Peyer's patch (tissue), 4 donors: Measurements from ENCODE around the gene CETN2.

Experiments used
- CTCF ChIP-seq, 6 experiments: fragments of 450-650 bp in 4 of 6; fragments of 200-600 bp in 2 of 6; sonication (generic) in 1 of 6; IDR thresholded peaks; one replicate each; pipeline ENCODE4 v1.5.1; 2017 to 2019; ENCODE audit warnings: antibody characterized with exemption in 6 of 6, mild to moderate bottlenecking in 3 of 6, moderate library complexity in 1 of 6
- POLR2A ChIP-seq, 2 donors: fragments of 450-650 bp; IDR thresholded peaks; one replicate each; pipeline ENCODE4 v1.5.1; 2017; ENCODE audit warnings: antibody characterized with exemption in 2 of 2, mild to moderate bottlenecking in 2 of 2, moderate library complexity in 2 of 2

- TF ChIP-seq CTCF (IDR thresholded peaks at IDR 0.05) (no peak), POLR2A (IDR thresholded peaks at IDR 0.05) (no peak)
Observed at GRCh38 chrX:152818356-152818755, 12.2 kb downstream of the CETN2 start.
